ENCODE results near the gene EP400.

Gene EP400

DNA sequence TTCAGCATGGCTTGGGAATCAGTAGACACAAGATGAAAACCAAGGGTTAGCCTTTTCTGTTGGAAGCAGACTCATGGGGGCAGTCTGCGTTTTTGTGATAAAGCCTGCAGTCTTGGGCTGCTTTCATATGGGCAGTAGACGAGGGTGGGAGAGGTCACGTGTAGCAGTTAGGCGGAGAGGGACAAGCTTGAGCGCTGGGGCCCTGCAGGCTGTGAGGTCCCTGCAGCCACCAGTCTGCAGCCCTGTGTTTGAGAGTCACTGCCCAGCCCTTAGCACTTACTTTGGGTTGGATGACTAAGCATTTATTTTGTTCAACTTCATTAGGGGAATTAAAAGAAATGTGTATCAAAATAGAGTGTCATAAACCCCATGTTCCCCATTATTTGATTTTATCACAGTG is 37.2 kb downstream of the EP400 start:
- no peak for DNase-seq (ENCODE audit: low read depth in 3 of 3)

DNA sequence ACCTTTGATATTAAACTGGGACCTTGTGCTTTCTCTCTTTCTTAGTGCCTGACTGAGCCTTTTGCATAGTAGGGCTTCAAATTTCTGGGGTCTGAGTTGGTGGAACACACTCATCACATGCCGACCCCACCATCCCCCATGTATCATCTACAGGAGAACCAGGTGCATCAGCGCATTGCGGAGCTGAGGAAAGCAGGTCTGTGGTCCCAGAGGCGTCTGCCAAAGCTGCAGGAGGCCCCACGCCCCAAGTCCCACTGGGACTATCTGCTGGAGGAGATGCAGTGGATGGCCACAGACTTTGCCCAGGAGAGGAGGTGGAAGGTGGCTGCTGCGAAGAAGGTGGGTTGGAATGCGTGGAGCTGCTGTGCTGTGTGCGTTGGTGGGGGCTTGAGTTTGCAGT is 37.8 kb downstream of the EP400 start:
- no peak for DNase-seq (ENCODE audit: low read depth in 3 of 3)

DNA sequence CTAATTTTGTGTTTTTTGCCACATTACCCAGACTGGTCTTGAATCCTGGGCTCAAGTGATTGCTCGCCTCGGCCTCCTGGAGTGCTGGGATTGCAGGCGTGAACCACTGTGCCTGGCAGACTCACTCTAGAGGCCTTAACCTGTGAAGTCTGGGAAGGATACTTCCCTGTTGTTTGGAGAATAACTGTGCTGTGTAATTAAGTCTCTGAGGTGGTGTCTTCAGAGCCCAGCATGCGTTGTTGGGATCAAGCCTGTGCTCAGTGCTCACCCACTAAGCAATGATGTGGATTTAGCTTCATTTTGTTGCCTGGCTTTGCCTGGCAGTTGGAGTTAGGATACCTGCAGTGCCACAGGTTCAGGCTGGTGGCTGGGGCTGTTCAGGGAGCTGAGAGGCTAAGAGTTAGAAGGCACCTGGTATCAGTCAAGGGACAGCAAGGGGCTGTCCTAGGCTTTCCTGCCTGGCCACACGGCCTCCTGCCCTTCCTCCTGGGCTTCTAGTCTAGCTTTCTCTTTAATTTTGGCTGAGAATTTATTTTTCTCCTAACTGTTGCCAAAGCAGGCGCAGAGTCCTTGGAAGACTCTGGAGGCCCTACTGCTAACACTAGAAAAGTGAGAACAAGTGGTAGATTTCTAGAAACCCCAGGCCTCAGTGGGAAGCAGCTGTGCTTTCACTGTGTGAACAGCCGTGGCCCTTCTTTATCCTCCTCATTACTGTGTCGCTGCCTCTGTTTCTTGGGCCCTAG is 38.5 kb downstream of the EP400 start:
- DNase-seq (ENCODE audit: low read depth in 3 of 3) = no peak

DNA sequence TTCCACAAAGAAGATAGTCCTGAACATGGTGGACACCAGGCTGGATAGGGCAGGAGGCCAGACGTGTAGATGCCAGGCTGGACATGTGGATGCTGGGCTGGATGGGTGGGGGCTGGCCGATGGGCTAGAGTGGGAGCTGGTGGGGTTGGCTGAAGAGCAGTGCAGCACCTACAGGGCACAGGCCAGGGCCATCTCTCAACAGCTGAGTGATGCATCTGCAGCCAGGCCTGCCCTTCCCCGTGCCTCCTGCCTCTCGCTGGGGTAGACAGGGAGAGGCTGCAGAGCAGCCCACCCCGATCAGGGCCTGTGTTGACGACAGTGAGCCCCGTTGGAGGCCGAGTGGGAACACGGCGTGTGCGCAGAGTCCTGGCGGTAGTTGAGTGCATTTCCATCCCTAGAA is 39.3 kb downstream of the EP400 start:
- no peak for DNase-seq (ENCODE audit: low read depth in 3 of 3)

DNA sequence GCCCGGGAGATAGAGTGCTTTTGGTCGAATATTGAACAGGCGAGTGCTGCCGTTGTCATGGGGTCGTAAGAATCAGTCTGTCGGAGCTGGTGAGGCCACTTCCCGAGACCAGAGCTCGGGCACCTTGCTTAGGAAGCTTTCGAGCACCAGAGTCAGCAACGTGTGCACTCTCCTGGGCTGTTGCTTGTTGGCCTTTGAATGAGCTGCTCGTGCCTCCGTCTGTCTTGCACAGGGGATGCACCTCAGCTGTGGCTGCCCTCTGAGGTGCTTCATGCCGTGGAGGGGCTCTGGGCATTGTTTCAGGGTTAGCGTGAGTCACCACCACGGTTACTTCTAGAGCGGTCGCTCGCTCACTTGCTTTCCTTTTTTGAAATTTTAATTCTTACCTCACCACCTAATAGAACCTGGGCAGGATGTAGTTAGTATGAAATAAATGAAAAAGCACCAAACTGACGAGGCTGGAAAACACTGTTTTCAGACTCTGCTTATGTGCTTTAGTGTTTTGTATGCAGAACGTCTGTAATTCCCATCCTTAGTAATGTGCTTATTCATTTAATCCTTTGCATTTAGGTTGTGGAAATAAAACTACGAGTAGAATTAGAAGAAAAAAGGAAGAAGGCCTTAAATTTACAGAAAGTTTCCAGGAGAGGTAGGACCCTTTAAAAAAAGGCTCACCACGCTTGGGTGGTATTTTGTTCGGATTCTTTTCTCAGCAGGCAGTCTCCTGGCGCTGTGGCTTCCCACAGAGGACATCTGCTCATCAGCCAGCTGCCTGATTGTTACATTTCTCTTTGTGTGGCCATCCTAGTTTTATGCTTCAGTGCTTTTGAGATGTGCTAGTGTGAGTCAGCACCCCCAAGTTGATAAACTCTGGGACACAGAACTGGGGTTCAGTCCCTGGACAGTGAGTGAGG is 40.6 kb downstream of the EP400 start:
- DNase-seq (ENCODE audit: low read depth in 3 of 3) = no peak

DNA sequence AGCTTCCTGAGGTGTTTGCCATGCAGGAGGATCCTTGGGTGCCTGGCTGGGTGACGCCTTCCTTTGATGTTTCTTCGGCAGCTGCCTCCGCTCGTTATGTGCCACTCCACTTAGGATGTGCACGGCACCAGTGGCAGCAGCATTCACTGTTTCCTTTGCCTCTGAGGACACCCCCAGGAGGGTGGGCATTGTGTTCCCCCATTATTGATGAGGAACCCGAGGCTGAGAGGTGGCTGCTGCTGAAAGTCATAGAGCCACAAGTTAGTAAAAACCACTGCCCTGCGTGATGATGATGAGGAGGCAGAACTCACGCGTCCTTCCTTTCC is 41.2 kb downstream of the EP400 start:
- DNase-seq (ENCODE audit: low read depth in 3 of 3) = no peak

DNA sequence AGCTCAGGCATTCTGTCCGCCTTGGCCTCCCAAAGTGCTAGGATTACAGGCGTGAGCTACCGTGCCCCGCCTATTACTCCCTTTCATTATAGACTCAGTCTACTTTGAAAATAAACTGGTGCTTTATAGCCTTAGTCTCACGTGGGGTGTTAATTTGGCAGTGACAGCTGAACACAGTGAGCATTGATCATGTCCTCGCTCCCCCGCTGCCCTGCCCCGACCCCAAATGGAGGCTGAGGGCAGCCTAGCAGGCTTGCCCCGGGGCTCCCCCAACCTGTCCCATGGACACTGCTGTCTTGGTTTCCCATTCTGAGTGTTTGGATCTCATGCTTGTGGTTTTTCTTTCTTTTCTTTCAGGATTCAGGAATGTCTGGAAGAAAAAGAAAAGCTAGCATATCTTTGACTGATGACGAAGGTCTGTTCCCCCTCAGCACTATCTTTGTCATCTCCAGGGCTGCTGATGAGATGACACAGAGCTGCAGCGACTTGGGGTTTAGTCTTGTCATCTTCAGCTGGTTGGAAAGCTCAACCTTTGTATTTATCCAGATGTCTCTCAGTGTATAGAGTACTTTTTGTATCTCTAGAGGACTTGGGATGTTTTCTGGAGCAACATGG is 42.2 kb downstream of the EP400 start:
- DNase-seq (ENCODE audit: low read depth in 3 of 3) = no peak

DNA sequence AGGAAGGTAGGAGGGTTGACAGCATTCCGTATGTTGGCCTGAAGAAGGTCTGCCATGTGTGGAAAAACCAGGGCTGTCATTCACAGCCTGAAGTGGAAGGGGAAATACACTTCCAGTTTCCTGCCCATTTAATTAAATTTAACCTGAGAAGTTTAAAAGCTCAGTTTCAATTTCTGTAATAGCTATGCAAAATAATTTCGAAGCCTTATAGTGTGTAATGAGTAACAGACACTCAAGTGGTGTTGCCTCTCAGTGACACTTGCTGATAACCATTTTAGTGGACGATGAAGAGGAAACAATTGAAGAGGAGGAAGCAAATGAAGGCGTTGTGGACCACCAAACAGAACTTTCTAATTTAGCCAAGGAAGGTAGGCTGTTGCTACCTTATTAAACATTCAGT is 44.8 kb downstream of the EP400 start:
- DNase-seq (ENCODE audit: low read depth in 3 of 3) = no peak

DNA sequence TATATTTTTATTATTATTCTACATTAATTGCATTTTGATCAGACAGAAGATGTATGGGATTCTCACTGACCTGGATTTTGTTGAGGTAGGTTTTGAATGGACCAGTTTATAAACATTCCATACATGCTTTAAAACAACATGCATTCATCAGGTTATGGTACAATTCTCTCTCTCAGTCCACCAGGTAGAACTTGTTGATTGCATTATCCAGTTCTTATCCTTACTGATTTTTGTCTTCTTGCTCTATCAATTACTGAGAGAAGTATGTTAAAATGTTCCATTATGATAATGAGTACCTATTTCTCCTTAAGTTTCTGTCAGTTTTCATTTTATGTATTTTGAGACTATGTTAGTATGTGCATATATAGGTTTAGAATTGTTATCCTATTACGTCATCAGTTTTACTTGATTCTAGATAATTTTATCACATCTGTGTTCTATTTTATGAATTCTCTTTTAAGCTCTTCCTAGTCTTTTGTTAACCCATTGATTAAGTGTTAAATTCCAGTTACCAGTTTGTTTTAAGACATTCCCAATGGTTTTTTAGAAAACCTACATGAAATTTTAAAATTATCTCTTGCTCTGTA is 50.6 kb downstream of the EP400 start:
- no peak for DNase-seq (ENCODE audit: low read depth in 3 of 3)

DNA sequence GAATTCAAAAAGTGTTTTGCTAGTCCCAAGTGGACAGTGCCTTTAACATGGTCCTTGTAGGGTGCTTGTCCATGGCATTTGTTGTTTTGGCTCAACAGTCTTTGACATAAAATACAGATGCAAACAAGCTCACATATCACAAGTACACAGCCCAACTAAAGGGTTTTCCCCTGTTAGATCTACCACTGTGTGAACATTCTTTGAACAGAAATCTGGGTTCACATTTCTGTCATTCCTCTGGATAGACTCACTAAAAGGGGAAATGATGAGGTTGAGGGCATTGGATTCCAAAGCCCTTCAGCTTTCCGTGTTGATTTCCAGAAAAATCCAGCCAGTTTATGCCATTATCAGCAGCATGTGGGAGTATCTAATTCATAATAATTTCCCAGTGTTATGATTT is 54.1 kb downstream of the EP400 start:
- DNase-seq (ENCODE audit: low read depth in 3 of 3) = no peak

DNA sequence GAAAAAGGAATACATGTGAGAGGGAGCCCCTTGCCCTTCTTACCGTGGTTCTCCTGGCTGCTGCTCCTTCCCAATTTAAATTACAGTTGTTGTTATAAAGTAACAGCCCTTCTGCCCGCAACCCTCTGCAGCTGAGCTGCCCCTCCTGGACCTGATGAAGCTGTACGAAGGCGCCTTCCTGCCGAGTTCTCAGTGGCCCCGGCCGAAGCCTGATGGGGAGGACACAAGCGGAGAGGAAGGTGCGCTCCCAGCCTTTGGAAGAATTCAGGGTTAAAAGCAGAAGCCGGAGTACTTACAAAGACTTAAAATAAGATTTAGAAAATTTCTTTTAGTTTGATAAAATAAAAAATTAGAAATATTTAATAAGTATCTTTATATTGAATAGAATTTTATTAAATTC is 55.2 kb downstream of the EP400 start:
- DNase-seq (ENCODE audit: low read depth in 3 of 3) = no peak

DNA sequence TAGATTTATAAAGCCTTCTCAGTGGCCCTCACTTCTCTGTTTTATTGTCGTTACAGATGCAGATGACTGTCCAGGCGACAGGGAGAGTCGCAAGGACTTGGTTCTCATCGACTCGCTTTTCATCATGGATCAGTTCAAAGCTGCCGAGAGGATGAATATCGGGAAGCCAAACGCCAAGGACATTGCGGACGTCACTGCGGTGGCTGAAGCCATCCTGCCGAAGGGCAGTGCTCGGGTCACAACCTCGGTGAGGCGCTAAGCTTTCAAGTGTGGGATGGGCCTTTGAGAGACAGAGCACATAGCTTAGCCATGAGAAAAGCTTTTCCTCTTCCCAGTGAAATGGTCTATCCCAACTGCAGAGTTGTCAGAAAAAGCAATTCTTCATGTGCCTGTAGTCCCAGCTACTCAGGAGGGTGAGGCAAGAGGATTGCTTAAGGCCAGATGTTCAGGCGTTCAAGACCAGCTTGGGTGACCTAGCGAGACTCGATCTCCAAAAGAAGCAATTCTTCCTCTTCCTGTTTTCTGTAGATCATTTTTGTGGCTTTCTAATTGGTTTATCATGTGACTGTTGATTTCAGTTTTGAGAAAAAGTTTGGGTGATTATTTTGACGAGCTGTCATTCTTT is 56.4 kb downstream of the EP400 start:
- no peak for DNase-seq (ENCODE audit: low read depth in 3 of 3)

DNA sequence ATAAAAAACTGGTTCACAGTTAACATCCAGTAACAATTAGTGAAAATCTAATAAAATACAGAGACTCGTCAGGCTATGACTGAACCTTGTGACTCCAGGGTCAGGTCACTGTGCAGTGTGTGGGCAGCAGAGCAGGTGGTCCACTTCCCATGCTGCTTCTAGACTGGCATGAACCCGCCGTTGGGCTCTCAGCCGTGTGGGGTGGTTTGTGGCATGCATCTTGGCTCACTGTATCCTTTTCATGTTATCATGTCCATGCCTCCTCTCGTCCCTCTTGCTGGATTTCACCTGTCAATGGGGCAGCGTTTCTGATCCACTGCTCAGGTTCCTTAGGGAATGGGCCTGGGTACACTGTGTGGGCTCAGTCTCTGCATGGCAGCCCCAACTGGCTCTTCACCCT is 57.3 kb downstream of the EP400 start:
- no peak for DNase-seq (ENCODE audit: low read depth in 3 of 3)

DNA sequence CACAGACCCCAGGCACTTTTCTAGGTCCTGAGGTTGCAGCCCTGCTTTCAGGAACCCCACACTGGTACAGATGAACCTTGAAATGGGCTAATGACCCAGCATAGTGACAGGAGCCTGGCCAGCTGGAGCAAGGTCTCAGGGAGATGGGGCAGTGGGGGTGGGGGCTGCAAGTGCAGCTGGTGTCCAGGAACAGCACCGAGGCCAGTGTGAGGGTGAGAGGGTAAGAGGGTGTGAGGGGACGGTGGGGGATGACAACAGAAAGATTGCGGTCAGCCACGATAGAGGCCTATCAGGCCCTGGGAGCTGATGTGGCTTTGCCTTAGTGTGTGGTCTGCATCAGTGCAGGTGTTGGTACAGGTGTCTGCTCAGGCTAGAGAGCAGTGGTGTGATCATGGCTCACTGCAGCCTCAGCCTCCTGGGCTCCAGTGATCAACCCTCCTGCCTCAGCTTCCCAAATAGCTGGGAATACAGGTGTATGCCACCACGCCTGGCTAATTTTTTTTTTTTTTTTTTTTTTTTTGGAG is 59.7 kb downstream of the EP400 start:
- no peak for DNase-seq (ENCODE audit: low read depth in 3 of 3)

DNA sequence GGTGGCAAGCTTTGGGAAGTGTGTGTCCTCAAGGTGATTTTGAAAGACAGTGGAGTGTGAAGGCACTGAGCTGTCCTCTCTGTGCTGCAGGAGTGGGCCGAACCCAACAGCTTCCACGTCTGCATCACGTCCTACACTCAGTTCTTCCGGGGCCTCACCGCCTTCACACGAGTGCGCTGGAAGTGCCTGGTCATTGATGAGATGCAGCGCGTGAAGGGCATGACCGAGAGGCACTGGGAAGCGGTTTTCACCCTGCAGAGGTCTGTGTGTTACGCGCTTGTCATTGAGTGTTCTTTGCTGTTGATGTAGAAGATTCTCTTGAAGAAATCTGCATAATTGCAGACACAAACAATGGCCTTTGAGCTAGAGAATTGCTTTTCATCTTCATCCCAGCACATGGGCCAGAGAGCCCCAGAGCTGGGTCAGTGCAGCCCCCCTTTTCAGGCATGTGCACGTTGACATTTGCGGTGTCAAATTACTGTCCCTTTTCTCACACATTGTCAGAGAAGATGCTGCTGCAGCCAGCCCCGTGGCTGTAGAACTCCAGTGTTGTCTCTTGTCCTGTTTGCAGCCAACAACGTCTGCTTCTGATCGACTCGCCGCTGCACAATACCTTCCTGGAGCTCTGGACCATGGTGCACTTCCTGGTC is 63.3 kb downstream of the EP400 start:
- no peak for DNase-seq (ENCODE audit: low read depth in 3 of 3)

DNA sequence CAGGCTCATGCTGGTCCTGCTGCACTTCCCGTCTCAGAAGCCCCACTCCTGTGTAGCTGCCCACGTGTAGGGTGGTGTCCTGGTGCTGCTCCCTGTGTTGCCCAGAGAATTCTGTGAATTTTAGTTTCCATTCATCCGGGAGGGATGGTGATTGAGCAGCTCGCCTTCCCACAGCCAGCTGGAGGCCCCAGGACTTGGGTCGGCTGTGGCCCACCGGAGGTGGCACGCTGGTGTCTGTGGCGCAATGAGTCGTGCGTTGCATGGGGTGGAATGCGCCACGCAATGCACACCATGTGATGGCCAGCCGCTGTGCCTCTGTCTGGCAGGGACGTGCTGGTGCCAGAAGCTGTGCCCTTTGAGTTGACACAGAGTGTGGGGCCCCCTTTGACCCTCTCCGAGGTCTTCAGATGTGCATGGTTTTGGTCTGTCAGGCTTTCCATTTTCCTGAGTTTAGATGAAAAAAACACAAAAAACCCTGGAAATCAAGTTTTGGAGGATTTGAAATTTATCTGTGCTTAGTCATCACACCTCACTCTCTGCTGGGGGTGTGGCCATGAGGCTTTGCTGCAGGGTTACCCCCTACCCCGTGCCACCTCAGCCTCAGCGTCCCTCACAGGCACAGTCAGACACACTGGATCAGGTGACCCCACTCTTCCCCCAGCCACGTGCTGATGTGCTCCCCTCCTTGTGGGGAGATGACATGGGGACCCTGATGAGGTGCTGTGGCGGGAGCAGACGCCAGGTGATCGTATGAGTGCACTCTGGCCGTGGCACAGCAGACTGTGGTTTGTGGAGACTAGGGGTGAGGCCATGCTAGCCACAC is 64.6 kb downstream of the EP400 start:
- no peak for DNase-seq (ENCODE audit: low read depth in 3 of 3)

DNA sequence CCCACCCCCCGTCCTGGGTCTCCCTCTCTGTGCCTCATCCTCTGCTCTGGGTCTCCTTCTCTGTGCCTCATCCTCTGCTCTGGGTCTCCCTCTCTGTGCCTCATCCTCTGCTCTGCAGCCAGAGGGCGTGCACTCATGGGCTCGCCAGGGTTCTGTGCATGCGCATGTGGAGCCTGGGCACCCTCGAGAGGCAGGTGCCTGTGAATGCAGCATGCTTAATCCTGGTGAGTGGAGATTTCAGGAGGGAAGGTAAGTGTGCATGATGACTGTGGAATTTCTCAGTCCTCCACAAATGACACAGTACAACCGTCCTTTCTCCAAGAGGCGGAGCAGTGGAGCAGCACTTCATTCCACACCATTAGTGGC is 65.2 kb downstream of the EP400 start:
- DNase-seq (ENCODE audit: low read depth in 3 of 3) = no peak

DNA sequence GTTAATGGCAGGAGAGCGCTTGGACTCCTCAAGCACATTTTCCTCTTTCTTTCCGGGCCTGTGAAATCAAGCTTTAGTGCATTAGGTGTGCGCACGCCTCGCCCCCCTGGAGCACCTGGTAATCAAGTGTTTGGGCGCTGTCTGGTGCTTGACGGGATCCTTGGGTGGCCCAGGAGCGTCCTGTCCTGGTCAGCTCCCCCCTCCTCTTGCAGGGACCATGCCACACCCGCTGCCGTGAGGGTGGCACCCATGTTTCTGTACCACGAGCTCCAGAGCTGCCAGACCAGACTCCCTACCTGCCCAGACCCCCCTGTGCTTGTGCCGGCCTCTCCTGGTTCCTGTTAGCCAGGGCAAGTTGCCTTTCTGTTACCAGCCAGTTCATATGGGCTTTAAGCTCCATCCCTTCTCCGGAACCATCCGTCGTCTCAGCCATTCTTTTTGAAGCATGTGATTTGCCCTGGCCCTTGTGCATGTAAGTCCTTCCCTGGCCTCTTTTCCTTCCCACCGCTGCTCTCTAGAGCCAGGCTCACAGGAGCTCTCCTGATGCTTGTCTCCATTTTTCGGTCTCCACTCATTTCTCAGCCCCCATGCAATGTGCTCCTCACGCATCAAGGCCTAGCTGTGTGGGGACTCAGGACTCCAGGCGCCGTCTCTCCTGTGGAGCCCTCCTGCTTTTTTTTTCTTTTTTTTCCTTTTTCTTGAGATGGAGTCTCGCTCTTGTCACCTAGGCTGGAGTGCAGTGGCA is 66.1 kb downstream of the EP400 start:
- DNase-seq (ENCODE audit: low read depth in 3 of 3) = no peak

DNA sequence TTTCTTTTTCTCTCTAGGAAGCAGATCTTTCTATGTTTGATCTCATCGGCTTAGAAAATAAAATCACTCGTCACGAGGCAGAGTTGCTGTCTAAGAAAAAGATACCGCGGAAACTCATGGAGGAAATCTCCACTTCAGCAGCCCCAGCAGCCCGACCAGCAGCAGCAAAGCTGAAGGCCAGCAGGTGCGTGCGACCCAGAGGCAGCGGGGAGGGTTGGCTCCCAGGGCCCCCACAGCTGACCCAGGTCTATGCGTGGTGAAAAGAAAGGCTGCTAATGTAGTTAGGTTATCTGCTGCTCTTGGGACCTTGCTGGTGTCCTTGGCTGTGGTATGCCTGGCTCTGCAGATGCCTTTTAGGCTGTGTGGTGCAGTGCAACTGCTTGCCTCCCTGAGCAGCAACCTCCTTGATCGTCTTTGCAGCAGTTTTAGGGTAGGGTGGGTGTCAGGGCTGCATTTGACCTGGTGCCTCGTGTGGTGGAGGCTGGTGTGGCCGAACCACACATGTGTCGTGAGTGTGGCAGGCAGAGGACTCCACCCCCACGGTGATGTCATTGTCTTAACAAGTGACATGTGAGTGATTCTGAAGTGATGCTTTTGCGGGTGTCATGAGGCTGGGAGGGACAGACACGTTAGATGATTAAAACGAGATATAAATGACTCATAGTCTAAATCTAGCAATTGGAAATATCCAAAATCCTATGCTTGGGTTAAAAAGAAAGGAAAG is 68.6 kb downstream of the EP400 start:
- DNase-seq (ENCODE audit: low read depth in 3 of 3) = no peak

Data from stimulated activated CD4-positive, alpha-beta T cell treated with anti-CD3 and anti-CD28 coated beads, TNF-alpha, amount 100 ng/mL, for 48 hours (primary cell).